Measurements from ENCODE around the gene ACER3.

DNA sequence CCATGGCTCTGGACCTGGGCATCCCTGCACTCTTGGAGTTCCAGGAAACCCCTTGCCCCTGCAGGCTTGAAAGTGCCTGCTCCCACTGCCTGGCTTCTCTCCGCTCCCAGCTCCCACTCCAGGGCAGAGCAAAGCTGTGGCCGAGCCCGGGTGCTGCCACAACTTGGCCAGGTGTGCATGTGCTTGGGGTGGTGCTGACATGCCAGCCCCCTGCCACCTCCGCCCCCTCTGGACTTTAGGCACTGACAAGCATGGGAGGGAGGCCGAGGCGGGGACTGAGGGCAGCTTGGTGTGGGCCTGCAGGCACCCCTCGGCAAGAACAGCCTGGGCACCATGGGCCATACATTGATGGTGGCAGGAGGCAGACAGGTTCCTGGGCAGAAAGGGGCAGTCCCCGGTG is 117.1 kb downstream of the ACER3 start:
- TF ChIP-seq, protein P1, sequence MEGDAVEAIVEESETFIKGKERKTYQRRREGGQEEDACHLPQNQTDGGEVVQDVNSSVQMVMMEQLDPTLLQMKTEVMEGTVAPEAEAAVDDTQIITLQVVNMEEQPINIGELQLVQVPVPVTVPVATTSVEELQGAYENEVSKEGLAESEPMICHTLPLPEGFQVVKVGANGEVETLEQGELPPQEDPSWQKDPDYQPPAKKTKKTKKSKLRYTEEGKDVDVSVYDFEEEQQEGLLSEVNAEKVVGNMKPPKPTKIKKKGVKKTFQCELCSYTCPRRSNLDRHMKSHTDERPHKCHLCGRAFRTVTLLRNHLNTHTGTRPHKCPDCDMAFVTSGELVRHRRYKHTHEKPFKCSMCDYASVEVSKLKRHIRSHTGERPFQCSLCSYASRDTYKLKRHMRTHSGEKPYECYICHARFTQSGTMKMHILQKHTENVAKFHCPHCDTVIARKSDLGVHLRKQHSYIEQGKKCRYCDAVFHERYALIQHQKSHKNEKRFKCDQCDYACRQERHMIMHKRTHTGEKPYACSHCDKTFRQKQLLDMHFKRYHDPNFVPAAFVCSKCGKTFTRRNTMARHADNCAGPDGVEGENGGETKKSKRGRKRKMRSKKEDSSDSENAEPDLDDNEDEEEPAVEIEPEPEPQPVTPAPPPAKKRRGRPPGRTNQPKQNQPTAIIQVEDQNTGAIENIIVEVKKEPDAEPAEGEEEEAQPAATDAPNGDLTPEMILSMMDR (IDR thresholded peaks at IDR 0.05), result no peak
- TF ChIP-seq POLR2AphosphoS5 (IDR thresholded peaks at IDR 0.05; ENCODE audit: insufficient read depth in 1 of 2, low read depth in 1 of 2) (no peak), POLR2A (IDR thresholded peaks at IDR 0.05) (no peak)
